Astrocyte of the cerebellum (primary cell): ENCODE data around the gene TBC1D5.

Source experiments
- DNase-seq: peaks from one replicate; pipeline ENCODE4 v3.0.0-alpha.2; 2011; ENCODE audit warnings: low read depth
- H3K4me3 ChIP-seq: 2 replicates; pipeline ENCODE4 v1.5.1; 2011; ENCODE audit warnings: mild to moderate bottlenecking, low read depth, low read length, moderate library complexity
- in situ Hi-C: cut with HindIII; loops from 2 replicates; pipeline ENCODE4 v1.10.0; 2017; ENCODE audit warnings: low sequenced_read_pairs
- TF ChIP-seq, protein P1 (sequence below): IDR thresholded peaks from 2 replicates; pipeline ENCODE4 v1.5.1; 2012; ENCODE audit warnings: low read length, low read depth, moderate library complexity, mild to moderate bottlenecking; ENCODE audit errors: missing control alignments

TBC1D5 gene

DNA sequence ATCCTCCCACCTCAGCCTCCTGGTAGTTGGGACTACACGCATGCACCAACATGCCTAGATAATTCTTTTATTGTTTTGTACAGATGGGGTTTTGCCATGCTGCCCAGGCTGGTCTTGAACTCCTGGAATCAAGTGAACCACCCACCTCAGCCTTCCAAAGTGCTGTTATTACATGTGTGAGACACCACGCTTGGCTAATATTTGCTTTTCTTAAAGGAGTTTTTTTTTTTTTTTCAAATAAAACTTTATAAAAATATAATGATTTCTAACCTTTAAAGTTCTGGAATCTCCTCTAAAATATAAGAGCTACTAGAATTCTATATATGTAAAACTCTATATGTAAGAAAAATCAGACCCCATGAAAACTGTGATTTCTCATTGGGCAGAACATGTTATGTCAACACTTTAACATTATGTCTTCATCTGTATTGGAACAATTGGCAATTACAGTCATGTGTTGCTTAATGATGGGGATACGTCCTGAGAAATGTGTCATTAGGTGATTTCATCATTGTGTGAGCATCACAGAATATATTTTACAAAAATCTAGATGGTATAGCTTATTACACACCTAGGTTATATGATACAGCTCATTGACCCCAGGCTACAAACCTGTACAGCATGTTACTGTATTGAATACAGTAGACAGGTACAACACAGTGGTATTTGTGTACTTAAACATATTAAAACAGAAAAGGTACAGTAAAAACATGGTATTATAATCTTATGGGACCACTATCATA is 480.6 kb downstream of the TBC1D5 start:
- H3K4me3 ChIP-seq, result no peak overlapping the region
- TF ChIP-seq, protein P1, sequence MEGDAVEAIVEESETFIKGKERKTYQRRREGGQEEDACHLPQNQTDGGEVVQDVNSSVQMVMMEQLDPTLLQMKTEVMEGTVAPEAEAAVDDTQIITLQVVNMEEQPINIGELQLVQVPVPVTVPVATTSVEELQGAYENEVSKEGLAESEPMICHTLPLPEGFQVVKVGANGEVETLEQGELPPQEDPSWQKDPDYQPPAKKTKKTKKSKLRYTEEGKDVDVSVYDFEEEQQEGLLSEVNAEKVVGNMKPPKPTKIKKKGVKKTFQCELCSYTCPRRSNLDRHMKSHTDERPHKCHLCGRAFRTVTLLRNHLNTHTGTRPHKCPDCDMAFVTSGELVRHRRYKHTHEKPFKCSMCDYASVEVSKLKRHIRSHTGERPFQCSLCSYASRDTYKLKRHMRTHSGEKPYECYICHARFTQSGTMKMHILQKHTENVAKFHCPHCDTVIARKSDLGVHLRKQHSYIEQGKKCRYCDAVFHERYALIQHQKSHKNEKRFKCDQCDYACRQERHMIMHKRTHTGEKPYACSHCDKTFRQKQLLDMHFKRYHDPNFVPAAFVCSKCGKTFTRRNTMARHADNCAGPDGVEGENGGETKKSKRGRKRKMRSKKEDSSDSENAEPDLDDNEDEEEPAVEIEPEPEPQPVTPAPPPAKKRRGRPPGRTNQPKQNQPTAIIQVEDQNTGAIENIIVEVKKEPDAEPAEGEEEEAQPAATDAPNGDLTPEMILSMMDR, result no peak
- in situ Hi-C loops, result no loop called here
- no peak for DNase-seq

DNA sequence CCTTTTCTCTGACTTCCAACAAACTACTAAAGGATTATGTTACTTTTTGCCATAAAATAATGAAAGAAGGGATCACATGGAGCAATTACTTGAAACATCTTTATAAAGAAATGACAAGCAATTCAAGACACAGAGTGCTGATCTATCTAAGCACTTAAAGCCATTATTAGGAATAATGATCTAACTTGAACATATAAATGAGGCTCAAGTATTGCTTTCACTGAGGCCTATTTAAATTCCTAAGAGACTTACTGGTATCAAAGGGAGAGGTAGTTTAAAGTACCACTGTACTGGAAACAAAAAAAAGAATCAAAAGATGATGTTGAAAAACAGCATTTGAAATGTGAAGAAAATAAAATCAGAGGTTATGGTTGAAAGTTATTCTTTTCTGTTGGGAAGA is 482.2 kb downstream of the TBC1D5 start:
- H3K4me3 ChIP-seq, result no peak overlapping the region
- DNase-seq, result no peak
- TF ChIP-seq, protein P1, result no peak
- in situ Hi-C loops, result no loop called here

DNA sequence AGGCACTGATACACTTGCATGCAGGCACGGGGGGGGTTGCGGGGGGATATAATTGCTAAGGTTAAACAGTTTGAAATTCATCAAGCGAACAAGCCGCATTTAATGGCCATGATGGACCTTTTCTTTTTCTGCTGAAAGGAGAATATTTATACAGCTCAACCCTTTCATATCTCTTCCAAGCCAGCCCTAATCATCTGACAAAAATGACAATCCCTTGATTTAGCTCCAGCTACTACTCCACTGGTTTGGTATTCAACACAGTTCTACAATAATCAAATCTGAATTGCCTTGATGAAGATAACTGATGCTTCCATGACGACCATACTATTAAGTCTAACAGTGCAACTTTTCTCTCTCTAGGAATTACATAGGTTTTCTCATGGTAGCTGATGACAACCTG is 482.7 kb downstream of the TBC1D5 start:
- in situ Hi-C loops, result loop anchor here (5.0 kb wide), 1 partner anchor 148 kb away; no protein-coding TSS in a partner anchor
- TF ChIP-seq, protein P1, result no peak
- H3K4me3 ChIP-seq, result no peak overlapping the region
- DNase-seq, result no peak

DNA sequence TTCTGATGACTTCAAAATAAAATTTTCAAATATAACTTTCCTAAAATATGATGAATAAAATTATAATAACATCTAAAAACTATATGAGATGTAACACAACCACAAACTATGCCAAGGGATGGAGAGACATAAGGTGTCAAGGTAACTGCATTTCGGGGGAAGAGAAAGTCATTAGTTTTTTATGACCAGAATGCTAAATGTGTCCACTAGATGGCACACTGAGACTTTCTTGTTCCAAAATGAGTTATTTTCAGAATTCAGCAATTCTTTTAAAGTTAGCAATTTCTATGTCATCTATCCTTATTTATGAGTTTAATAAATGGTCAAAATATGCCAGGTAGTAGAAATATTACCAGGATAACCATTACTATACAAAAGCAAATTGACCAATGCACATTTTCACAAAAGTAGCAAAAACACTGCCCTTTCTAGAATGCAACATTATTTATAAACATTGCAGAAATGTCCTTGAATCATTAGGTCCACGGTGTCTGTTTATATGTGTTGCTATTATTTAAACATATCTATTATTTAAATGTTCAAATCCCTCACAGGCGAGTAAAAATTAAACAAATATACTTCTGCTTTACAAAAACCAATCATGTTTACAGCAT is 483.5 kb downstream of the TBC1D5 start:
- in situ Hi-C loops, result loop anchor here (5.0 kb wide), 1 partner anchor 148 kb away; no protein-coding TSS in a partner anchor
- TF ChIP-seq, protein P1, result peak; percentile 59
- DNase-seq, result peak; percentile 18
- no peak overlapping the region for H3K4me3 ChIP-seq

DNA sequence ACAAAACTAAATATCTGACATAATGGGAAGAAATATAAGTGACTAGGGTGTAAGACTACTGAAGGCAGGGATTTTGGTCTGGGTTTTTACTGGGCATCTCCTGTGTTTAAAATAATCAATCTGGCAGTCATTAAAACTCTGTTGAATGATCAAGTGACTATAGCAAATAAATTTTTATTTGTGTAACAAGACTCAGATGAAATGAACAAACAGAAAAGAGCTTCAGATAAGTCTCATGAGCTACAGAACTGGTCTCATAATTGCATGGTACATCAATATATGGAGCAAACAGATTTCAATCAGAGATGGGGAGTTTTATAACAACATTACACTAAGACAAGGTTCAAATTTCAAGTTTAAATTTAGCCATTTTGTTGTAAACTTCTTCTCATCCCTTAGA is 485.2 kb downstream of the TBC1D5 start:
- no peak for DNase-seq
- H3K4me3 ChIP-seq, result no peak overlapping the region
- TF ChIP-seq, protein P1, result no peak
- in situ Hi-C loops, result loop anchor here (5.0 kb wide), 1 partner anchor 150 kb away; no protein-coding TSS in a partner anchor

DNA sequence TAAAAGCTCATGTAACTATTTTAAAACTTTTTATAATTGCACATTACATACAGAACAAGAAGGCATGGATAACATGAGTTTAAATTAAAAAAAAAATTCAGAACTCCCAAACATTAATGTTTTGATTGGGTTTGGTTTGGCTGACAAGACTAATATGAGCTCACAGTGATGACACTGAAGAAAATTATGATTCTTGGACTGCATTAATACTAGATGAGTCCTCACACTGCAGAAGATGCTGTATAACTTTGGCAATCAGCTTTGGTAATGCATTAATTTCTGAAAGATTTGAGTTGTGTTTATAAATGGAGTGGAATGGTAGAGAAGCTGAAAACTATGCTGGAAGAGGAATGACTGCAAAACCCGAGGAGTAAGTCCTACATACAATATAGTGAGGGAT is 498.8 kb downstream of the TBC1D5 start:
- in situ Hi-C loops, result no loop called here
- TF ChIP-seq, protein P1, result no peak
- H3K4me3 ChIP-seq, result no peak overlapping the region
- DNase-seq, result no peak
